ENCODE measurements around the gene DMD.

The DMD gene

DNA sequence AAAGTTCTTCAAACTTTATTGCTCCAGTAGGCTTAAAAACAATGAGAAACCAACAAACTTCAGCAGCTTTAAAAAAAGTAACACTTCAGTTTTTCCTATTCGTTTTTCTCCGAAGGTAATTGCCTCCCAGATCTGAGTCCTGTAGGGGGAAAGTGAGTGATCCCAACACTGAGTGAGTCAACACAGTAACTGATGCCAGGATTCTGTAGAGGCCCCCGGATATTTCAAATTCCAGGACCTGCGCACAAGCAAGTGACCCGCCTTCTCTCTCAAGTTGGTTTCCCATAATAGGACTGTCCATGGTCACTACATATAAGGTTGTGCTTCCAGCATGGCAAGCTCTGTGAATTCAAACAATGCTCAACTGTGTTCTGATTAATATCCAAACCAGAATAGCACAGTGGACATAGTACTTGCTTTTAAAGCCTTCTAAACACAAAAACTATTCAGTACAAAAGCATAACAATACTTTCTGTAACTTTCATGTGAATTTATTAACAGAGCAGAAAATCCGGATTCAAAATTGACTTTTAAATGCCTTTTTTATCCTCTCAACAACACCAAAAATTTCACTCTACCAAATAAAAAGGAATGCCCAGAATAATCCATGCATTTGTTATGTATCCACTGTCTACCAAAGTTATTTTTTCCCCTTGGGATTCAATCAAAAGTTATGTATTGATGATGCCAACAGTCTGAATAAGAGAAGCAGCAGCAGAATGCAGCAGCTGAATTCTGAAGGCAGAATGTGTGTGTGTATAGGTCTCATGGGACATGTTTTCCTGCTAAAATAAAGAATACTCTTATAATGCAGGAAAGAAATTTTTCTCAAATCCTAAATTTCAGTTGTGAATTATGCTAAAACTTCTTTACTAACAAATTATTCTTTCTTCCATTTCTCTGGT, at the start of gene DMD:
DMD (minus strand) TSS at position 194 of the 905 bp plus-strand sequence. CDS start 237 bp downstream, outside the sequence.
- no peak within 1 kb of the TSS for H3K27ac ChIP-seq
- TF ChIP-seq CTCF (conservative IDR thresholded peaks at IDR 0.05): no peak

DNA sequence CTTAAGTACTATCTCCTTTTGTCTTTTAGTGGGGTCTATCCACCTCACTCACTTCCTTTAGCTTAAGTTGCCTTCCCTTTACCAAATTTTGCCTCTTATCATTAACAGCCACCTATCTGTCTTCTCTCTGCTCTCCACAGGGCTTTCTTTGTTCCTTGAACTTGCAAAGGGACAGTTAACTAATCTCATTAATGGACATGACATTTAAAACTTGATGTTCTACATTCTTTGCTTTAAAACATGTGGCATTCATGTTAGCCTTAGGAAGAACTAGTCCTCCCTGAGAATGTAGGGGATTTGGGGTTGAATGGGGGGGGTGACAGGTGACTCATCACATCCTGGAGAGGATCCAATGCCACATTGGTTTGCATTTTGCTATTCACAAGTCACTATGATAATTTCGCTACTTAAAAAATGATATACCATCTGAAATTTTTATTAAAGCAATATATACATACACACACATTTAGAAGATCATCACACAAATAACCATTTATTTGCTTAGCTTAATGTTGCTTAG, 41.0 kb upstream of the DMD start:
- no peak overlapping the region for H3K27ac ChIP-seq

DNA sequence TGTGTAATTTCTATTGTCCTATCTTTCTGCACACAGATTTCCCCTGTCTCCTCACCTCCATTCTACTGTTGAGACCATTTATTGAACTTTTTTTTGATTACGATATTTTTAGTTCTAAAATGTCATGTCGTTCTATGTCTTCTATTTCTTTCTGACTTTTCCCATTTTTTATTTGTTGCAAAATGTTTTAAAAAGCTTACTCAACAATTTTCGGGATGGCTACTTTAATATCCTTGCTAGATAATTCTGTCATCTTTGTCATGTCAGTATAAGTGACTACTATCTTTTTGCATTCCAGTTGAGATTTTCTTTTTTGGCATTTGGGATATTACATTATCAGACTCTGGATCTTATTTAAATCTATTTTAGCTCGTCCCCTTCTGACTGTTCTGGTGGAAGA, 7.5 kb upstream of the DMD start:
- no peak overlapping the region for H3K27ac ChIP-seq
- no peak for TF ChIP-seq CTCF (conservative IDR thresholded peaks at IDR 0.05)

More for the DNA sequence above, 41.0 kb upstream of the DMD start:
- TF ChIP-seq CTCF (conservative IDR thresholded peaks at IDR 0.05): no peak

DNA sequence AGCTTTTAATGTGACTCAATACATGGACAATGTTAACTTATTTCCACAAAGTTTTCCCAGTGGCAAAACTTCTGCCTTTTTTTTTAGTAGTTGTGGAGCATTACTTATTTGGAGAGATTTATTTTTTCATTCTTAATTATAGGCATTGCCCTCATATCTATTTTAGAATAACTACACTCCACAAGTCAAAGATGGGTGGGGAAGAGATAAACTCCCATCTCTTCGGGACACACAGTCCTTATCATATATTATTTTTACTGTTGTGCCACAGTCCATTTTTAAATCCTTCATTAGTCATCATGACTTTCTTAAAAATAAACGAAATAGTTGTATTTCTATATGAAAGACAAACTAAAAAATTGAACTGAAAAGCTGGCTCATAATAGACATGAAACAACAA, 1.2 kb downstream of the DMD start:
- no peak for TF ChIP-seq CTCF (conservative IDR thresholded peaks at IDR 0.05)
- H3K27ac ChIP-seq: no peak overlapping the region

DNA sequence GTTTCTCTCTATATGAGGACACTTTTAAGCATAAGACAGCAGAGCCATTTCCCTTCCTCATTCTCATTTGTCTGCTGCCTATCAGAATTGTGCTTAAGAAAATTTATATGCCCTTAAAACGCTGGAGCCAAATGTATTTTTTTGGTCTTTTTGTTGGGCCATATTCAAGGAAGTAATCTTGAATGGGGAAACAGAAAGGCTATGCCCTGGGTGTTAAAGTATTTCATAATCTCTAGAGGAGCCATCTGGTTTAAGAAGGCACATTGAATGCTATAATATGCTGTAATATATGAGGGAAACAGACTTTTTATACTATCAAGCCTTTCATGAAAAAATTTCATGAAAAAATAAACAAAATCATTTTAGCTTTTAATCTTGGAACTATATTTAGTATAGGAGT, 4.3 kb downstream of the DMD start:
- no peak for TF ChIP-seq CTCF (conservative IDR thresholded peaks at IDR 0.05)
- H3K27ac ChIP-seq: no peak overlapping the region

- no peak overlapping the region for H3K27ac ChIP-seq
- no peak for TF ChIP-seq CTCF (conservative IDR thresholded peaks at IDR 0.05)
Observed at GRCh38 chrX:33205321-33205720, 6.0 kb downstream of the DMD start.

DNA sequence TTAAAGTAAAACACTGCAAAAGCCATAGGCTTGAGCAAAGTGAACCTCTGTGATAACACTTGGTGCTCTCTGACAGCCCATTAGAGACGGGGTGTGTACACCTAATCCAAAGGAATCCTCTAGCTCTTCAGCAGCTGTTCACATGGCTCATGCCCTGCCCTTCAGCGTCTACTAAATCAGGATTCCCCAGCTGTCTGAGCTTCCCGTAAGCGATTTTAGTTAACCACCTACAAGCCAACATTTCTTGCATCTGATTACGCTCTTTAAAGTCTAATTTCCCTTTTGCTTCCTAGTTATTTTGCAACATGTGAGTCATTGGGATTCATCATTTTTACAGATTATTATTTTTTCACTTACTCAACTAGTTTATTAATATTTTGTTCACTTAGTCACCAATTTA, 6.5 kb downstream of the DMD start:
- no peak overlapping the region for H3K27ac ChIP-seq
- TF ChIP-seq CTCF (conservative IDR thresholded peaks at IDR 0.05): no peak

Data from VCaP (cell line).